ENCODE results near the gene ESRRB. TPM values are rescaled to one million over a fixed set of nuclear protein-coding genes. Genes with fewer than 3 reads are reported as not detected.

ESRRB gene
- total RNA-seq: 0.31 TPM

GRCh38 chr14:76375947-76376404 is at the start of gene ESRRB:
Gene ESRRB, plus strand, starts transcription at chr14:76376137. Its CDS starts 265 bp downstream, at chr14:76376402.
- DNase-seq: no peak

- DNase-seq: no peak
Measured at GRCh38 chr14:76326918-76327689, 48.8 kb upstream of the ESRRB start.

GRCh38 chr14:76328457-76329137 is 47.3 kb upstream of the ESRRB start:
- DNase-seq: no peak

- no peak for DNase-seq
Measured at GRCh38 chr14:76329154-76329928, 46.6 kb upstream of the ESRRB start.

GRCh38 chr14:76329951-76330350 is 46.0 kb upstream of the ESRRB start:
- no peak for DNase-seq

- DNase-seq: no peak
Measured at GRCh38 chr14:76330411-76331327, 45.3 kb upstream of the ESRRB start.

GRCh38 chr14:76331328-76332011 is 44.5 kb upstream of the ESRRB start:
- no peak for DNase-seq

- no peak for DNase-seq
Measured at GRCh38 chr14:76333664-76334063, 42.3 kb upstream of the ESRRB start.

GRCh38 chr14:76334316-76334715 is 41.6 kb upstream of the ESRRB start:
- DNase-seq: no peak

GRCh38 chr14:76336876-76337275 is 39.1 kb upstream of the ESRRB start:
- DNase-seq: no peak

GRCh38 chr14:76337635-76338545 is 38.0 kb upstream of the ESRRB start:
- DNase-seq: no peak

- DNase-seq: no peak
Measured at GRCh38 chr14:76339728-76340615, 36.0 kb upstream of the ESRRB start.

GRCh38 chr14:76343386-76343785 is 32.6 kb upstream of the ESRRB start:
- DNase-seq: no peak

- no peak for DNase-seq
Measured at GRCh38 chr14:76346391-76347160, 29.4 kb upstream of the ESRRB start.

- DNase-seq: no peak
Measured at GRCh38 chr14:76348898-76349297, 27.0 kb upstream of the ESRRB start.

- no peak for DNase-seq
Measured at GRCh38 chr14:76349993-76350392, 25.9 kb upstream of the ESRRB start.

GRCh38 chr14:76350671-76351070 is 25.3 kb upstream of the ESRRB start:
- no peak for DNase-seq

GRCh38 chr14:76351941-76352340 is 24.0 kb upstream of the ESRRB start:
- DNase-seq: no peak
